Loucy (cell line): ENCODE measurements around the gene KIFC3.

Experiments used
- H2AFZ ChIP-seq: fragments of 200-600 bp; sonication (generic); 2 replicates; pipeline ENCODE4 v1.6.0; 2016; ENCODE audit warnings: antibody characterized with exemption, mild to moderate bottlenecking, low read length, moderate library complexity
- H3F3A ChIP-seq: fragments of 200-600 bp; 2 replicates; pipeline ENCODE4 v1.6.0; 2016; ENCODE audit warnings: antibody characterized with exemption, low read depth, mild to moderate bottlenecking
- H3K27me3 ChIP-seq: fragments of 200-600 bp; sonication (generic); 2 replicates; pipeline ENCODE4 v1.6.1; 2014; ENCODE audit warnings: low read length, mild to moderate bottlenecking; ENCODE audit not compliant: insufficient read depth, poor library complexity, severe bottlenecking
- H3K36me3 ChIP-seq: fragments of 200-600 bp; sonication (generic); 2 replicates; pipeline ENCODE4 v1.6.1; 2016; ENCODE audit warnings: low read length; ENCODE audit not compliant: insufficient read depth
- H3K4me1 ChIP-seq: fragments of 200-600 bp; sonication (generic); 2 replicates; pipeline ENCODE4 v1.5.1; 2014; ENCODE audit warnings: low read length, mild to moderate bottlenecking; ENCODE audit not compliant: insufficient read depth, poor library complexity, severe bottlenecking
- H3K4me2 ChIP-seq: fragments of 200-600 bp; sonication (generic); 2 replicates; pipeline ENCODE4 v1.6.0; 2014; ENCODE audit warnings: antibody characterized with exemption, low read length, low read depth, mild to moderate bottlenecking; ENCODE audit not compliant: poor library complexity, severe bottlenecking
- H3K4me3 ChIP-seq: fragments of 200-600 bp; sonication (generic); 2 replicates; pipeline ENCODE4 v1.5.1; 2014; ENCODE audit warnings: low read length, mild to moderate bottlenecking, mixed read lengths; ENCODE audit not compliant: poor library complexity, severe bottlenecking
- H3K79me2 ChIP-seq: fragments of 200-600 bp; sonication (generic); 2 replicates; pipeline ENCODE4 v1.6.1; 2014; ENCODE audit warnings: low read length; ENCODE audit not compliant: insufficient read depth
- H3K9ac ChIP-seq: fragments of 200-600 bp; sonication (generic); 2 replicates; pipeline ENCODE4 v1.6.0; 2014; ENCODE audit warnings: mild to moderate bottlenecking, low read depth, low read length, moderate library complexity; ENCODE audit not compliant: poor library complexity, severe bottlenecking
- H3K9me2 ChIP-seq: fragments of 200-600 bp; sonication (generic); replicated peaks from 2 replicates; pipeline ENCODE4 v1.6.1; 2016; ENCODE audit warnings: low read depth, low read length, mixed read lengths
- H3K9me3 ChIP-seq: fragments of 200-600 bp; sonication (generic); 2 replicates; pipeline ENCODE4 v1.6.1; 2014; ENCODE audit warnings: mild to moderate bottlenecking, antibody characterized with exemption, low read length, low read depth; ENCODE audit not compliant: insufficient read depth
- H4K20me1 ChIP-seq: fragments of 200-600 bp; sonication (generic); 2 replicates; pipeline ENCODE4 v1.6.0; 2014; ENCODE audit warnings: antibody characterized with exemption, low read length, mild to moderate bottlenecking; ENCODE audit not compliant: insufficient read depth, poor library complexity, severe bottlenecking
- EZH2phosphoT487 ChIP-seq: fragments of 200-600 bp; IDR thresholded peaks from 2 replicates; pipeline ENCODE4 v1.6.1; 2018; ENCODE audit warnings: antibody characterized with exemption, mild to moderate bottlenecking, moderate library complexity, borderline replicate concordance
- TF ChIP-seq, protein P1 (sequence below): fragments of 200-600 bp; sonication (generic); conservative IDR thresholded peaks from 2 replicates; pipeline ENCODE4 v1.5.1; 2014; ENCODE audit warnings: mild to moderate bottlenecking, antibody characterized with exemption, low read length

The KIFC3 gene

DNA sequence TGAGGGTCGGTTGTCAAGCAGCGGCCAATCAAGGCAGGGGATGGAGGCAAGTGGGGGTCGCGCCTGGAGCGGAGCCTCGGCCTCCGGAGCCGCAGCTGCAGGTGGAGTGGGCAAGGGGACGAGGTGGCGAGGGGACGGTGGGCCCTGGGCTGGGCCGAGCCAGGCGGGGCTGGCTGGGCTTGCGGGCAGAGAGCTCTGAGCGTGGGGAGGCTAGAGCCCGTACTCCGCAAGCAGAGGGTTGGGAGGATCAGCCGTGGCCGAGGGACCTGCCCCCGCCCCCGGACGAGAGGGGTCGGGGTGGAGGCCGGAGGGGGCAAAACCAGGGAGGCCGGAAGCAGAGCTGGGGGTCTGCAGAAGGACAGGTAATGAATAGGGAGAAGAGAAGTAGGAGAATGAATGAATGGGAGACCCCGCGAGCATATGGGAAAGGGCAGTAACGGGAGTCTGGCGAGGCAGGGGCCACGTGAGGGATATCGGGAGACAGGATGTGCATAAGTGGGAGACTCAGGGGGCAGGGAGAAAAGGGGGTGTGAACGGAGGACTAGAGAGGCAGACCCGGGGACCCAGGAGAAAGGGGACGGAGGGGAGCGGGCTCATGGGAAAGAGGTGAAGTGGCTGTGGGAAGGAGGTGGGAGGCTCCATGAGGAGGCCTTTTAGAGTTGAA is 66.4 kb downstream of the KIFC3 start, which contains the start of gene KATNB1:
KATNB1 (plus strand) TSS at position 16 of the 664 bp plus-strand sequence. CDS start 1,474 bp downstream, outside the sequence.
- Histone ChIP-seq H3K27me3 (no peaks in the 10 kb centered on the region), H3K9me2 (no peaks in the 10 kb centered on the region), H3K9ac (peak within 1 kb of the TSS; percentile 91), H3K4me1 (peaks cover 21% of the 10 kb centered on the region), H3K4me3 (peak within 1 kb of the TSS; percentile 93), H3K4me2 (peak within 1 kb of the TSS; percentile 97), H3K9me3 (no peaks in the 10 kb centered on the region), H2AFZ (peak within 1 kb of the TSS; percentile 74), H3K79me2 (peaks cover 30% of the 10 kb centered on the region; the same call in 1 of the 2 replicates), H3K36me3 (no peaks in the 10 kb centered on the region), H4K20me1 (no peaks in the 10 kb centered on the region), H3F3A (no peaks in the 10 kb centered on the region)
- TF ChIP-seq EZH2phosphoT487: no peak
- TF ChIP-seq, protein P1, sequence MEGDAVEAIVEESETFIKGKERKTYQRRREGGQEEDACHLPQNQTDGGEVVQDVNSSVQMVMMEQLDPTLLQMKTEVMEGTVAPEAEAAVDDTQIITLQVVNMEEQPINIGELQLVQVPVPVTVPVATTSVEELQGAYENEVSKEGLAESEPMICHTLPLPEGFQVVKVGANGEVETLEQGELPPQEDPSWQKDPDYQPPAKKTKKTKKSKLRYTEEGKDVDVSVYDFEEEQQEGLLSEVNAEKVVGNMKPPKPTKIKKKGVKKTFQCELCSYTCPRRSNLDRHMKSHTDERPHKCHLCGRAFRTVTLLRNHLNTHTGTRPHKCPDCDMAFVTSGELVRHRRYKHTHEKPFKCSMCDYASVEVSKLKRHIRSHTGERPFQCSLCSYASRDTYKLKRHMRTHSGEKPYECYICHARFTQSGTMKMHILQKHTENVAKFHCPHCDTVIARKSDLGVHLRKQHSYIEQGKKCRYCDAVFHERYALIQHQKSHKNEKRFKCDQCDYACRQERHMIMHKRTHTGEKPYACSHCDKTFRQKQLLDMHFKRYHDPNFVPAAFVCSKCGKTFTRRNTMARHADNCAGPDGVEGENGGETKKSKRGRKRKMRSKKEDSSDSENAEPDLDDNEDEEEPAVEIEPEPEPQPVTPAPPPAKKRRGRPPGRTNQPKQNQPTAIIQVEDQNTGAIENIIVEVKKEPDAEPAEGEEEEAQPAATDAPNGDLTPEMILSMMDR: no peak

GRCh38 chr16:57734925-57735754 is 67.2 kb downstream of the KIFC3 start:
- Histone ChIP-seq H3K36me3 (no peaks in the 10 kb centered on the region), H3K27me3 (no peaks in the 10 kb centered on the region), H2AFZ (peak overlapping the region; percentile 74), H3K9me3 (no peaks in the 10 kb centered on the region), H3K4me1 (peaks cover 21% of the 10 kb centered on the region), H3K4me2 (peak overlapping the region; percentile 97), H3K4me3 (peak overlapping the region; percentile 93), H3K9ac (peak overlapping the region; percentile 91), H4K20me1 (no peaks in the 10 kb centered on the region), H3F3A (no peaks in the 10 kb centered on the region), H3K79me2 (peaks cover 30% of the 10 kb centered on the region; the same call in 1 of the 2 replicates), H3K9me2 (no peaks in the 10 kb centered on the region)
- no peak for TF ChIP-seq EZH2phosphoT487
- TF ChIP-seq, protein P1: no peak

DNA sequence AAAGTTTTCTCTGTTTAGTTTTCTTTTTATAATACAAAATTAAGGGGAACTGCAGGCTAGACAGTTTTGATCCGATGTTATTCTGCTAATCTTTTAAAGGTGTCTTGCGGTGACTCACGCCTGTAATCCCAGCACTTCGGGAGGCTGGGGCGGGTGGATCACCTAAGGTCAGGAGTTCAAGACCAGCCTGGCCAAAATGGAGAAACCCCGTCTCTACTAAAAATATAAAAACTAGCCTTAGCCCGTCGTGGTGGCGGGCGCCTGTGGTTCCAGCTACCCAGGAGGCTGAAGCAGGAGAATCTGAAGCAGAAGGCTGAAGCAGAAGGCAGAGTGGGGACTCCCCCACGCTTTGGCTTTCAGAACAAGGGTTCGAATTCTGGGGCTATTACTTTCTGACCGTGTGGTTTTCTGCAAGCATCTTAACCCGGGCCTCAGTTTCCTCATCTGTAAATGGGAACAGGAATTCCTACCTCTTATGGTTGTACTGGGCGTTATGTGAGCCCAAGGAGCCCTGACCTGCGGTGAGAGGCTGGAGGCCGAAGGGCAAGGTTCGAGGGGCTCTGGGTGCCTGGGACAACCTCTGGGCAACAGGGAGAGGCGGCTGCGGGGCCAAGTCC is 67.9 kb downstream of the KIFC3 start:
- peaks cover 21% of the 10 kb centered on the region for H3K4me1 ChIP-seq
- no peaks in the 10 kb centered on the region for H3K27me3 ChIP-seq
- H3K9me3 ChIP-seq: no peaks in the 10 kb centered on the region
- H4K20me1 ChIP-seq: no peaks in the 10 kb centered on the region
- peak overlapping the region; percentile 82 for H3K4me3 ChIP-seq
- no peaks in the 10 kb centered on the region for H3K9me2 ChIP-seq
- no peaks in the 10 kb centered on the region for H3F3A ChIP-seq
- peak overlapping the region; percentile 91 for H3K9ac ChIP-seq
- TF ChIP-seq, protein P1: no peak
- TF ChIP-seq EZH2phosphoT487: no peak
- no peaks in the 10 kb centered on the region for H3K36me3 ChIP-seq
- peak overlapping the region; percentile 79 for H3K4me2 ChIP-seq
- peak overlapping the region; percentile 74 for H2AFZ ChIP-seq
- H3K79me2 ChIP-seq: peaks cover 26% of the 10 kb centered on the region; the same call in 1 of the 2 replicates
